Endothelial cell (in vitro differentiated cells): ENCODE measurements around the gene COBLL1. TPM values are rescaled to one million over a fixed set of nuclear protein-coding genes. Genes with fewer than 3 reads are reported as not detected.

Experiments
- DNase-seq: peaks from one replicate; pipeline ENCODE4 v3.0.0; 2021; ENCODE audit warnings: low spot score
- H3K27ac Mint-ChIP-seq: one replicate; pipeline ENCODE4 v1.8.0; 2021; ENCODE audit warnings: mixed read lengths, inconsistent platforms; ENCODE audit not compliant: unreplicated experiment
- H3K27me3 Mint-ChIP-seq: one replicate; pipeline ENCODE4 v1.8.0; 2021; ENCODE audit warnings: mild to moderate bottlenecking, moderate library complexity, mixed read lengths, inconsistent platforms; ENCODE audit not compliant: unreplicated experiment
- H3K36me3 Mint-ChIP-seq: one replicate; pipeline ENCODE4 v1.8.0; 2021; ENCODE audit warnings: mild to moderate bottlenecking, low read depth, mixed read lengths, inconsistent platforms; ENCODE audit not compliant: unreplicated experiment
- H3K4me1 Mint-ChIP-seq: one replicate; pipeline ENCODE4 v1.8.0; 2021; ENCODE audit warnings: mild to moderate bottlenecking, mixed read lengths, inconsistent platforms; ENCODE audit not compliant: unreplicated experiment
- H3K4me3 Mint-ChIP-seq: one replicate; pipeline ENCODE4 v1.8.0; 2021; ENCODE audit warnings: mild to moderate bottlenecking, mixed read lengths, inconsistent platforms; ENCODE audit not compliant: unreplicated experiment
- H3K9me3 Mint-ChIP-seq: one replicate; pipeline ENCODE4 v1.8.0; 2021; ENCODE audit warnings: mixed read lengths, inconsistent platforms; ENCODE audit not compliant: unreplicated experiment
- CTCF ChIP-seq: fragments of 200-600 bp; sonication (generic); IDR thresholded peaks from one replicate; pipeline ENCODE4 v1.5.0; 2021; ENCODE audit warnings: antibody characterized with exemption; ENCODE audit not compliant: unreplicated experiment
- total RNA-seq: library from RNA; stranded (reverse); fragmentation: NEBNext Ultra II Directional; extraction: Animal tissue kit (Norgen Biotek cat#: 25700); gene quantifications from one replicate; pipeline ENCODE4 v1.2.1, GENCODE V29; 2021; ENCODE audit not compliant: unreplicated experiment

Gene COBLL1
- total RNA-seq, 1 donor from 2014 or later: 46.6 TPM

- H3K36me3 Mint-ChIP-seq: peaks cover 12% of the 10 kb centered on the region
- DNase-seq: no peak
- no peak overlapping the region for H3K4me3 Mint-ChIP-seq
- H3K27ac Mint-ChIP-seq: no peak overlapping the region
- TF ChIP-seq CTCF: no peak
- no peaks in the 10 kb centered on the region for H3K4me1 Mint-ChIP-seq
- no peaks in the 10 kb centered on the region for H3K9me3 Mint-ChIP-seq
- H3K27me3 Mint-ChIP-seq: no peaks in the 10 kb centered on the region
These were observed 184.5 kb downstream of the COBLL1 start for GRCh38 chr2:164657129-164657528.

- Mint-ChIP-seq H3K4me1 (no peaks in the 10 kb centered on the region), H3K36me3 (peaks cover 12% of the 10 kb centered on the region), H3K4me3 (no peak overlapping the region), H3K9me3 (peaks cover 2% of the 10 kb centered on the region), H3K27me3 (no peaks in the 10 kb centered on the region), H3K27ac (no peak overlapping the region)
- no peak for TF ChIP-seq CTCF
- DNase-seq: no peak
These were observed 185.9 kb downstream of the COBLL1 start for GRCh38 chr2:164655750-164656149.

GRCh38 chr2:164655336-164655735 is 186.3 kb downstream of the COBLL1 start:
- Mint-ChIP-seq H3K9me3 (peaks cover 6% of the 10 kb centered on the region), H3K4me1 (no peaks in the 10 kb centered on the region), H3K4me3 (no peak overlapping the region), H3K36me3 (peaks cover 15% of the 10 kb centered on the region), H3K27me3 (no peaks in the 10 kb centered on the region), H3K27ac (no peak overlapping the region)
- TF ChIP-seq CTCF: no peak
- DNase-seq: no peak

GRCh38 chr2:164651361-164651760 is 190.3 kb downstream of the COBLL1 start:
- H3K27me3 Mint-ChIP-seq: no peaks in the 10 kb centered on the region
- H3K4me1 Mint-ChIP-seq: no peaks in the 10 kb centered on the region
- TF ChIP-seq CTCF: no peak
- H3K4me3 Mint-ChIP-seq: no peak overlapping the region
- H3K36me3 Mint-ChIP-seq: peaks cover 11% of the 10 kb centered on the region
- H3K9me3 Mint-ChIP-seq: peaks cover 7% of the 10 kb centered on the region
- no peak for DNase-seq
- no peak overlapping the region for H3K27ac Mint-ChIP-seq

- Mint-ChIP-seq H3K9me3 (no peaks in the 10 kb centered on the region), H3K4me1 (no peaks in the 10 kb centered on the region), H3K36me3 (peaks cover 4% of the 10 kb centered on the region), H3K4me3 (no peak overlapping the region), H3K27ac (no peak overlapping the region), H3K27me3 (no peaks in the 10 kb centered on the region)
- TF ChIP-seq CTCF: no peak
- no peak for DNase-seq
These were observed 197.5 kb downstream of the COBLL1 start for GRCh38 chr2:164644036-164644700.
